CD14-positive monocyte (primary cell): ENCODE data around the gene MEGF6. TPM values are rescaled to one million over a fixed set of nuclear protein-coding genes. Genes with fewer than 3 reads are reported as not detected.

Experiments
- DNase-seq, 3 donors: peaks; one replicate each; pipeline ENCODE4 v3.0.0-alpha.2; 2011 to 2022
- H2AFZ ChIP-seq: 2 replicates; pipeline ENCODE4 v1.6.0; 2012; ENCODE audit warnings: mild to moderate bottlenecking, low read depth, low read length, inconsistent platforms; ENCODE audit not compliant: insufficient read depth, poor library complexity, severe bottlenecking
- H3K27ac ChIP-seq, 2 donors: 1 replicate in 1 of 2; 2 replicates in 1 of 2; pipeline ENCODE4 v1.5.1; 2012 to 2013; ENCODE audit warnings: low read length in 2 of 2, control low read depth in 1 of 2, inconsistent platforms in 1 of 2, low read depth in 1 of 2, mild to moderate bottlenecking in 1 of 2
- H3K27me3 ChIP-seq, 2 donors: one replicate each; pipeline versions ENCODE4 v1.6.0 to v1.6.1; 2011 to 2013; ENCODE audit warnings: low read length in 2 of 2; ENCODE audit not compliant: control insufficient read depth in 2 of 2, insufficient read depth in 2 of 2
- H3K36me3 ChIP-seq, 2 donors: replicated peaks in 1 of 2; 1 replicate in 1 of 2; 2 replicates in 1 of 2; pipeline versions ENCODE4 v1.5.1 to v1.6.1; 2012 to 2013; ENCODE audit warnings: low read length in 2 of 2, control low read depth in 1 of 2, inconsistent platforms in 1 of 2, mild to moderate bottlenecking in 1 of 2; ENCODE audit not compliant: insufficient read depth in 2 of 2, control insufficient read depth in 1 of 2
- H3K4me1 ChIP-seq, 2 donors: 1 replicate in 1 of 2; 2 replicates in 1 of 2; pipeline versions ENCODE4 v1.5.1 to v1.6.1; 2012 to 2013; ENCODE audit warnings: low read length in 2 of 2, control low read depth in 1 of 2, inconsistent platforms in 1 of 2, mild to moderate bottlenecking in 1 of 2, moderate library complexity in 1 of 2; ENCODE audit not compliant: insufficient read depth in 2 of 2, control insufficient read depth in 1 of 2
- H3K4me2 ChIP-seq: replicated peaks from 2 replicates; pipeline ENCODE3; 2012; ENCODE audit warnings: low read length, moderate library complexity, mild to moderate bottlenecking; ENCODE audit not compliant: poor library complexity, severe bottlenecking; ENCODE audit errors: extremely low read depth
- H3K4me3 ChIP-seq, 3 experiments: fragments of 200-600 bp in 1 of 3; sonication (generic) in 1 of 3; replicated peaks in 1 of 3; 1 replicate in 2 of 3; 2 replicates in 1 of 3; pipeline ENCODE4 v1.5.1; 2011 to 2013; ENCODE audit warnings: low read length in 3 of 3, mild to moderate bottlenecking in 3 of 3, control low read depth in 2 of 3, low read depth in 2 of 3, inconsistent platforms in 1 of 3, moderate library complexity in 1 of 3
- H3K79me2 ChIP-seq: 2 replicates; pipeline ENCODE4 v1.6.0; 2012; ENCODE audit warnings: mild to moderate bottlenecking, control low read depth, inconsistent platforms, low read length, moderate library complexity; ENCODE audit not compliant: insufficient read depth
- H3K9ac ChIP-seq: 2 replicates; pipeline ENCODE4 v1.6.0; 2017; ENCODE audit warnings: low read length, mild to moderate bottlenecking; ENCODE audit not compliant: insufficient read depth, poor library complexity, severe bottlenecking
- H3K9me3 ChIP-seq, 2 donors: replicated peaks in 1 of 2; 1 replicate in 1 of 2; 2 replicates in 1 of 2; pipeline versions ENCODE4 v1.5.1 to v1.6.1; 2012 to 2013; ENCODE audit warnings: low read length in 2 of 2, control low read depth in 1 of 2; ENCODE audit not compliant: control insufficient read depth in 1 of 2, insufficient read depth in 1 of 2
- H4K20me1 ChIP-seq: 2 replicates; pipeline ENCODE4 v1.6.0; 2012; ENCODE audit warnings: mild to moderate bottlenecking, low read length, control low read depth, moderate library complexity; ENCODE audit not compliant: insufficient read depth
- H3K27ac Mint-ChIP-seq, 7 donors: one replicate each; pipeline ENCODE4 v1.8.0; 2020; ENCODE audit warnings: mild to moderate bottlenecking in 7 of 7, mixed read lengths in 7 of 7, moderate library complexity in 6 of 7, inconsistent platforms in 2 of 7
- H3K27me3 Mint-ChIP-seq, 3 donors: one replicate each; pipeline ENCODE4 v1.8.0; 2021 to 2022; ENCODE audit warnings: low read depth in 3 of 3, mild to moderate bottlenecking in 3 of 3, mixed read lengths in 3 of 3, moderate library complexity in 3 of 3, inconsistent platforms in 1 of 3
- H3K36me3 Mint-ChIP-seq, 2 donors: one replicate each; pipeline ENCODE4 v1.8.0; 2020; ENCODE audit warnings: mixed read lengths in 2 of 2, inconsistent platforms in 1 of 2, mild to moderate bottlenecking in 1 of 2
- H3K4me1 Mint-ChIP-seq: one replicate; pipeline ENCODE4 v1.8.0; 2020; ENCODE audit warnings: mild to moderate bottlenecking, mixed read lengths
- H3K4me3 Mint-ChIP-seq, 2 donors: one replicate each; pipeline ENCODE4 v1.8.0; 2020; ENCODE audit warnings: mild to moderate bottlenecking in 2 of 2, mixed read lengths in 2 of 2, moderate library complexity in 1 of 2
- H3K9me3 Mint-ChIP-seq, 7 donors: one replicate each; pipeline ENCODE4 v1.8.0; 2020 to 2022; ENCODE audit warnings: mixed read lengths in 7 of 7, mild to moderate bottlenecking in 6 of 7, moderate library complexity in 6 of 7, inconsistent platforms in 2 of 7
- CTCF ChIP-seq: fragments of 200-600 bp; IDR thresholded peaks from one replicate; pipeline ENCODE4 v1.8.0; 2022; ENCODE audit warnings: antibody characterized with exemption, mild to moderate bottlenecking
- WGBS: methylation state at CpG from one replicate; pipeline ENCODE4 v1.1.5; 2013; ENCODE audit warnings: missing lambda C conversion rate; ENCODE audit not compliant: insufficient coverage; 5-methylcytosine and 5-hydroxymethylcytosine counted together
- intact Hi-C, 2 donors: fragments of 100-400 bp; cut with micrococcal nuclease; formaldehyde crosslinking; loops; one replicate each; pipeline versions ENCODE4 v1.15.0 to v1.15.1; 2023
- polyA plus RNA-seq, 3 donors: library from polyadenylated mRNA; depleted of rRNA in 1 of 3; unstranded in 2 of 3; stranded (reverse) in 1 of 3; fragments of 300-500 nt in 2 of 3; fragments of >200 nt in 1 of 3; fragmentation: Illumina TruSeq in 2 of 3; gene quantifications; 1 replicate in 2 of 3; 2 replicates in 1 of 3; pipeline ENCODE4 v1.2.3, GENCODE V29; 2012 to 2021

MEGF6 gene
- polyA plus RNA-seq, 3 donors, result 0.39 to 3.8 (median 1.2) TPM

GRCh38 chr1:3602375-3602774, 8.9 kb downstream of the MEGF6 start:
- Mint-ChIP-seq H3K36me3 (no peaks in the 10 kb centered on the region), H3K4me1 (peaks cover 14% of the 10 kb centered on the region), H3K27me3 (peaks cover 5 to 11% (median 6%) of the 10 kb centered on the region in 3 donors), H3K4me3 (no peak overlapping the region), H3K27ac (no peak overlapping the region), H3K9me3 (no peaks in the 10 kb centered on the region)
- H3K4me1 ChIP-seq, result peaks cover 11 to 13% of the 10 kb centered on the region in 2 donors
- H3K9me3 ChIP-seq, result no peaks in the 10 kb centered on the region
- no peak overlapping the region for H2AFZ ChIP-seq
- intact Hi-C loops, result no loop called here
- H3K79me2 ChIP-seq, result no peaks in the 10 kb centered on the region
- 86% methylated on average over 18 of the region's 21 CpGs for WGBS
- no peaks in the 10 kb centered on the region for H3K27me3 ChIP-seq
- H3K27ac ChIP-seq, result no peak overlapping the region
- no peak overlapping the region for H3K9ac ChIP-seq
- no peaks in the 10 kb centered on the region for H4K20me1 ChIP-seq
- no peak for DNase-seq
- H3K36me3 ChIP-seq, result no peaks in the 10 kb centered on the region
- no peak overlapping the region for H3K4me3 ChIP-seq
- no peak for TF ChIP-seq CTCF
- no peak overlapping the region for H3K4me2 ChIP-seq

- Histone ChIP-seq H3K36me3 (no peaks in the 10 kb centered on the region), H3K27me3 (no peaks in the 10 kb centered on the region), H2AFZ (no peak overlapping the region), H3K4me1 (peaks cover 18 to 19% of the 10 kb centered on the region in 2 donors), H3K9me3 (no peaks in the 10 kb centered on the region), H3K27ac (no peak overlapping the region), H3K9ac (no peak overlapping the region), H4K20me1 (no peaks in the 10 kb centered on the region), H3K4me3 (no peak overlapping the region), H3K79me2 (no peaks in the 10 kb centered on the region), H3K4me2 (no peak overlapping the region)
- Mint-ChIP-seq H3K4me3 (no peak overlapping the region), H3K27me3 (peaks cover 5 to 13% (median 8%) of the 10 kb centered on the region in 3 donors), H3K36me3 (no peaks in the 10 kb centered on the region), H3K27ac (no peak overlapping the region), H3K9me3 (no peaks in the 10 kb centered on the region), H3K4me1 (peaks cover 20% of the 10 kb centered on the region)
- DNase-seq, result no peak
- 92% methylated on average over 10 of the region's 16 CpGs for WGBS
- no peak for TF ChIP-seq CTCF
- intact Hi-C loops, result no loop called here
Measured at GRCh38 chr1:3601743-3602142, 9.6 kb downstream of the MEGF6 start.
